WTC11 (cell line): ENCODE measurements around the gene RASL11B. TPM values are rescaled to one million over a fixed set of nuclear protein-coding genes. Genes with fewer than 3 reads are reported as not detected.

Source experiments
- ATAC-seq: fragments of 200-7000 bp; cut with Tn5 transposase; 2 replicates; pipeline ENCODE4 v1.10.0; 2021; ENCODE audit warnings: mild to moderate bottlenecking, moderate library complexity
- CTCF ChIA-PET: fragments of 300-600 bp; sonication (Branson Sonifier 250); formaldehyde crosslinking; loops from one replicate; lab custom pipeline; 2021; ENCODE audit warnings: antibody characterized with exemption; lab: Charles Lee
- POLR2A ChIA-PET: fragments of 350-600 bp; sonication (Branson Sonifier 250); formaldehyde crosslinking; loops from one replicate; lab custom pipeline; 2021; ENCODE audit warnings: antibody characterized with exemption; lab: Charles Lee
- DNase-seq: peaks from one replicate; pipeline ENCODE4 v3.0.0; 2021; ENCODE audit warnings: low spot score
- H3K27ac Mint-ChIP-seq: 2 replicates; pipeline ENCODE4 v1.8.0; 2021; ENCODE audit warnings: mixed read lengths
- H3K27me3 Mint-ChIP-seq: 2 replicates; pipeline ENCODE4 v1.8.0; 2021; ENCODE audit warnings: low read depth, mild to moderate bottlenecking, moderate library complexity, mixed read lengths
- H3K36me3 Mint-ChIP-seq: 2 replicates; pipeline ENCODE4 v1.8.0; 2021; ENCODE audit warnings: mixed read lengths
- H3K4me1 Mint-ChIP-seq: 2 replicates; pipeline ENCODE4 v1.8.0; 2022; ENCODE audit warnings: mixed read lengths
- H3K4me3 Mint-ChIP-seq: 2 replicates; pipeline ENCODE4 v1.8.0; 2021; ENCODE audit warnings: mild to moderate bottlenecking, moderate library complexity, mixed read lengths
- H3K9me3 Mint-ChIP-seq: 2 replicates; pipeline ENCODE4 v1.8.0; 2021; ENCODE audit warnings: mixed read lengths
- AFF4 ChIP-seq: sonication (generic); formaldehyde crosslinking; IDR thresholded peaks from 2 replicates; pipeline ENCODE4 v1.8.1; 2023; ENCODE audit warnings: mild to moderate bottlenecking, missing genetic modification reagents, borderline replicate concordance
- AR ChIP-seq: fragments of 250-450 bp; sonication (Bioruptor Pico); IDR thresholded peaks from 2 replicates; pipeline ENCODE4 v1.9.0; 2021; ENCODE audit warnings: mild to moderate bottlenecking
- ARID4B ChIP-seq: sonication (generic); formaldehyde crosslinking; IDR thresholded peaks from 2 replicates; pipeline ENCODE4 v1.8.0; 2023; ENCODE audit warnings: missing genetic modification reagents, mild to moderate bottlenecking, borderline replicate concordance
- CBFB ChIP-seq: sonication (generic); formaldehyde crosslinking; IDR thresholded peaks from 2 replicates; pipeline ENCODE4 v1.8.1; 2022; ENCODE audit warnings: mild to moderate bottlenecking, low read depth, missing genetic modification reagents
- CTCF ChIP-seq: fragments of 200-600 bp; IDR thresholded peaks from 2 replicates; pipeline ENCODE4 v1.8.0; 2022; ENCODE audit warnings: antibody characterized with exemption
- EMX1 ChIP-seq: fragments of 250-450 bp; sonication (Bioruptor Pico); IDR thresholded peaks from 2 replicates; pipeline ENCODE4 v1.8.0; 2021; ENCODE audit warnings: mild to moderate bottlenecking
- ETV6 ChIP-seq: sonication (generic); formaldehyde crosslinking; IDR thresholded peaks from 2 replicates; pipeline ENCODE4 v1.8.1; 2022; ENCODE audit warnings: mild to moderate bottlenecking, missing genetic modification reagents
- HMGA2 ChIP-seq: fragments of 250-450 bp; sonication (Bioruptor Pico); IDR thresholded peaks from 2 replicates; pipeline ENCODE4 v1.4.0; 2021; ENCODE audit warnings: mild to moderate bottlenecking, moderate library complexity
- HMGXB4 ChIP-seq: sonication (generic); formaldehyde crosslinking; IDR thresholded peaks from 2 replicates; pipeline ENCODE4 v1.8.1; 2023; ENCODE audit warnings: mild to moderate bottlenecking, moderate library complexity, missing genetic modification reagents
- MLX ChIP-seq: sonication (generic); formaldehyde crosslinking; IDR thresholded peaks from 2 replicates; pipeline ENCODE4 v1.8.1; 2023; ENCODE audit warnings: mild to moderate bottlenecking, missing genetic modification reagents, moderate library complexity
- MXD4 ChIP-seq: fragments of 250-450 bp; sonication (Bioruptor Pico); IDR thresholded peaks from 2 replicates; pipeline ENCODE4 v1.8.0; 2021; ENCODE audit warnings: mild to moderate bottlenecking, moderate library complexity, borderline replicate concordance
- NR2C2 ChIP-seq: sonication (generic); formaldehyde crosslinking; IDR thresholded peaks from 2 replicates; pipeline ENCODE4 v1.8.0; 2022; ENCODE audit warnings: mild to moderate bottlenecking, missing genetic modification reagents
- SOX15 ChIP-seq: fragments of 250-450 bp; sonication (Bioruptor Pico); IDR thresholded peaks from 2 replicates; pipeline ENCODE4 v1.9.0; 2021; ENCODE audit warnings: mild to moderate bottlenecking
- ZMAT4 ChIP-seq: fragments of 250-450 bp; sonication (Bioruptor Pico); IDR thresholded peaks from 2 replicates; pipeline ENCODE4 v1.9.0; 2021; ENCODE audit warnings: mild to moderate bottlenecking
- ZNF263 ChIP-seq: sonication (generic); formaldehyde crosslinking; IDR thresholded peaks from 2 replicates; pipeline ENCODE4 v1.8.1; 2022; ENCODE audit warnings: low read depth, mild to moderate bottlenecking, moderate library complexity, missing genetic modification reagents
- ZNF671 ChIP-seq: fragments of 250-450 bp; sonication (Bioruptor Pico); IDR thresholded peaks from 2 replicates; pipeline ENCODE4 v1.8.0; 2021; ENCODE audit warnings: mild to moderate bottlenecking
- ZSCAN18 ChIP-seq: fragments of 250-450 bp; sonication (Bioruptor Pico); IDR thresholded peaks from 2 replicates; pipeline ENCODE4 v2.1.2; 2022; ENCODE audit warnings: mild to moderate bottlenecking, moderate library complexity
- total RNA-seq: library from RNA; stranded (reverse); gene quantifications from 3 replicates; pipeline ENCODE4 v1.2.3, GENCODE V29; 2021

Gene RASL11B
- total RNA-seq, 1 experiment from 2014 or later = 58.5 TPM

GRCh38 chr4:52841682-52842456, 20.2 kb upstream of the RASL11B start (continued):
- TF ChIP-seq ZNF263 (CRISPR knock-in tag) = no peak
- TF ChIP-seq ZMAT4 (CRISPR knock-in tag) = no peak
- no peak for TF ChIP-seq ETV6 (CRISPR knock-in tag)
- no peak for TF ChIP-seq MXD4 (CRISPR knock-in tag)
- no peak for TF ChIP-seq EMX1 (CRISPR knock-in tag)
- no peak for TF ChIP-seq CBFB
- TF ChIP-seq, all 79 proteins: peak for 0

GRCh38 chr4:52842792-52843191, 19.3 kb upstream of the RASL11B start:
- ChIA-PET CTCF (interaction anchor here (1.0 to 1.1 kb wide), 3 partner anchors 20 to 140 kb away, joined by 3 to 5 read pairs (median 3); no protein-coding TSS in a partner anchor), POLR2A (interaction anchor here (1.1 kb wide), 1 partner anchor 131 kb away, joined by 4 read pairs; no protein-coding TSS in a partner anchor)
- DNase-seq (no peak), ATAC-seq (peak; percentile 55)
- H3K27me3 Mint-ChIP-seq = peaks cover 27% of the 10 kb centered on the region
- H3K4me3 Mint-ChIP-seq = no peak overlapping the region
- no peaks in the 10 kb centered on the region for H3K9me3 Mint-ChIP-seq
- peaks cover 63% of the 10 kb centered on the region for H3K4me1 Mint-ChIP-seq
- H3K27ac Mint-ChIP-seq = no peak overlapping the region
- no peaks in the 10 kb centered on the region for H3K36me3 Mint-ChIP-seq
- TF ChIP-seq MXD4 (CRISPR knock-in tag) = no peak
- TF ChIP-seq SOX15 (CRISPR knock-in tag) = no peak
- TF ChIP-seq CTCF = no peak
- no peak for TF ChIP-seq AR (CRISPR knock-in tag)
- no peak for TF ChIP-seq ZNF671 (CRISPR knock-in tag)
- no peak for TF ChIP-seq EMX1 (CRISPR knock-in tag)
- TF ChIP-seq ZSCAN18 (CRISPR knock-in tag) = no peak
- no peak for TF ChIP-seq ARID4B (CRISPR knock-in tag)
- no peak for TF ChIP-seq MLX (CRISPR knock-in tag)
- TF ChIP-seq AFF4 = no peak
- no peak for TF ChIP-seq HMGXB4 (CRISPR knock-in tag)
- TF ChIP-seq NR2C2 (CRISPR knock-in tag) = no peak
- TF ChIP-seq HMGA2 = no peak
